ENCODE measurements around the gene SNTA1. TPM values are rescaled to one million over a fixed set of nuclear protein-coding genes. Genes with fewer than 3 reads are reported as not detected.

SNTA1 gene
- polyA plus RNA-seq, 3 donors = 0.56 to 0.93 (median 0.63) TPM

DNA sequence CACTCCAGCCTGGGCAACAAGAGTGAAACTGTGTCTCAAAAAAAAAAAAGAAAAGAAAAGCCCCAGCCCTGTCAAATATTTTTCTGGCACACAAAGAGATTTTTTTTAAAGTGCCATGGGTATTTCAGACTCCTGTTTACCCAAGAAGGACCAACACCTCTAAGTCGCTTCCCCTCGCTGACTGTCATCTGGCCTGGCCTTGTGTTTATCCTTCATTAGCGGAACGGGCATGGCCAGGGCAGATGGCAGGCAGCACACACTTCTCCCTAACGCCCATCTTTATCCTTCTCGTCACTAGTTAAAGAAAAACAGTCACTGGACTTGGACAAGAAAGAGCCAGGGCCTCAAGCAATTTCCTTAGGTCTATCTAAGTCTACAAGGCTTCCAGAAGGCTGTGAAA, 39.0 kb upstream of the SNTA1 start:
- Histone ChIP-seq H3K4me2 (replicated peaks; ENCODE audit: extremely low read depth, low read length, poor library complexity, severe bottlenecking) (no peak overlapping the region), H3K79me2 (ENCODE audit: insufficient read depth, low read length) (no peaks in the 10 kb centered on the region), H3K9me3 (replicated peaks in 1 of 2; ENCODE audit: control insufficient read depth in 1 of 2, insufficient read depth in 1 of 2, low read length in 2 of 2) (no peaks in the 10 kb centered on the region), H2AFZ (ENCODE audit: insufficient read depth, low read depth, low read length, poor library complexity, severe bottlenecking) (no peak overlapping the region), H3K4me1 (ENCODE audit: control insufficient read depth in 1 of 2, insufficient read depth in 2 of 2, low read length in 2 of 2) (no peaks in the 10 kb centered on the region), H3K9ac (ENCODE audit: insufficient read depth, low read length, poor library complexity, severe bottlenecking) (no peak overlapping the region), H3K27ac (ENCODE audit: low read depth in 1 of 2, low read length in 2 of 2) (no peak overlapping the region), H3K27me3 (ENCODE audit: control insufficient read depth in 2 of 2, insufficient read depth in 2 of 2, low read length in 2 of 2) (no peaks in the 10 kb centered on the region), H4K20me1 (ENCODE audit: insufficient read depth, low read length) (no peaks in the 10 kb centered on the region), H3K4me3 (replicated peaks in 1 of 3; ENCODE audit: low read depth in 2 of 3, low read length in 3 of 3) (no peak overlapping the region), H3K36me3 (replicated peaks in 1 of 2; ENCODE audit: control insufficient read depth in 1 of 2, insufficient read depth in 2 of 2, low read length in 2 of 2) (no peaks in the 10 kb centered on the region)
- H3K36me3 Mint-ChIP-seq = no peaks in the 10 kb centered on the region
- intact Hi-C loops (cut with micrococcal nuclease) = loop anchor here (10.0 kb wide), 1 partner anchor 182 kb away; the partner anchor contains the start of genes ACTL10 (in 2 of the 2) and C20orf144 (in 2 of the 2)
- peaks cover 3% of the 10 kb centered on the region for H3K4me1 Mint-ChIP-seq
- no peak overlapping the region for H3K27ac Mint-ChIP-seq
- DNase-seq = no peak
- H3K4me3 Mint-ChIP-seq = no peak overlapping the region
- 93% methylated on average over 5 of the region's 6 CpGs for WGBS (ENCODE audit: insufficient coverage)
- TF ChIP-seq, protein P1, sequence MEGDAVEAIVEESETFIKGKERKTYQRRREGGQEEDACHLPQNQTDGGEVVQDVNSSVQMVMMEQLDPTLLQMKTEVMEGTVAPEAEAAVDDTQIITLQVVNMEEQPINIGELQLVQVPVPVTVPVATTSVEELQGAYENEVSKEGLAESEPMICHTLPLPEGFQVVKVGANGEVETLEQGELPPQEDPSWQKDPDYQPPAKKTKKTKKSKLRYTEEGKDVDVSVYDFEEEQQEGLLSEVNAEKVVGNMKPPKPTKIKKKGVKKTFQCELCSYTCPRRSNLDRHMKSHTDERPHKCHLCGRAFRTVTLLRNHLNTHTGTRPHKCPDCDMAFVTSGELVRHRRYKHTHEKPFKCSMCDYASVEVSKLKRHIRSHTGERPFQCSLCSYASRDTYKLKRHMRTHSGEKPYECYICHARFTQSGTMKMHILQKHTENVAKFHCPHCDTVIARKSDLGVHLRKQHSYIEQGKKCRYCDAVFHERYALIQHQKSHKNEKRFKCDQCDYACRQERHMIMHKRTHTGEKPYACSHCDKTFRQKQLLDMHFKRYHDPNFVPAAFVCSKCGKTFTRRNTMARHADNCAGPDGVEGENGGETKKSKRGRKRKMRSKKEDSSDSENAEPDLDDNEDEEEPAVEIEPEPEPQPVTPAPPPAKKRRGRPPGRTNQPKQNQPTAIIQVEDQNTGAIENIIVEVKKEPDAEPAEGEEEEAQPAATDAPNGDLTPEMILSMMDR (IDR thresholded peaks at IDR 0.05) = no peak
- peaks cover 0 to 4% (median 0%) of the 10 kb centered on the region in 3 donors for H3K27me3 Mint-ChIP-seq (ENCODE audit: low read depth in 3 of 3)
- peaks cover 0 to 3% (median 0%) of the 10 kb centered on the region in 7 donors for H3K9me3 Mint-ChIP-seq

DNA sequence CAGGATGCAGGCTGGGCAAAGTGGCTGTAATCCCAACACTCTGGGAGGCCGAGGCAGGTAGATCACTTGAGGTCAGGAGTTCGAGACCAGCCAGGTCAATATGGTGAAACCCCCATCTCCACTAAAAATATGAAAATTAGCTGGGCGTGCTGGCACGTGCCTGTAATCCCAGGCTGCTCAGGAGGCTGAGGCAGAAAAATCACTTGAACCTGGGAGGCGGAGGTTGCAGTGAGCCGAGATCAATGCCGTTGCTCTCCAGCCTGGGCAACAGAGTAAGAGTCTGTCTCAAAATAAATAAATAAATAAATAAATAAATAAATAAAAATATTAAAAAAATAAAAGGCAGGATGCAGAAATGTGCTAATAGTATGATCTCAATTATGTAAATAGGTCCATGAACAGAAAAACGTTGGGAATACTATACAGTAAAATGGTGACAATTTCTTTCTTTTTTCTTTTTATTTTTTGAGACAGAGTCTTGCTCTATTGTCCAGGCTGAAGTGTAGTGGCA, 37.9 kb upstream of the SNTA1 start:
- H3K9me3 Mint-ChIP-seq = peaks cover 0 to 3% (median 0%) of the 10 kb centered on the region in 7 donors

More for the DNA sequence above, 37.9 kb upstream of the SNTA1 start:
- H4K20me1 ChIP-seq (ENCODE audit: insufficient read depth, low read length) = no peaks in the 10 kb centered on the region
- no peak overlapping the region for H3K4me2 ChIP-seq (replicated peaks; ENCODE audit: extremely low read depth, low read length, poor library complexity, severe bottlenecking)
- Mint-ChIP-seq H3K4me1 (no peaks in the 10 kb centered on the region), H3K27ac (no peak overlapping the region), H3K4me3 (no peak overlapping the region), H3K36me3 (no peaks in the 10 kb centered on the region), H3K27me3 (ENCODE audit: low read depth in 3 of 3) (peaks cover 0 to 4% (median 0%) of the 10 kb centered on the region in 3 donors)
- H3K79me2 ChIP-seq (ENCODE audit: insufficient read depth, low read length) = no peaks in the 10 kb centered on the region
- H3K36me3 ChIP-seq (replicated peaks in 1 of 2; ENCODE audit: control insufficient read depth in 1 of 2, insufficient read depth in 2 of 2, low read length in 2 of 2) = no peaks in the 10 kb centered on the region
- TF ChIP-seq, protein P1 (IDR thresholded peaks at IDR 0.05) = no peak
- no peak for DNase-seq
- H3K27me3 ChIP-seq (ENCODE audit: control insufficient read depth in 2 of 2, insufficient read depth in 2 of 2, low read length in 2 of 2) = no peaks in the 10 kb centered on the region
- no peak overlapping the region for H3K9ac ChIP-seq (ENCODE audit: insufficient read depth, low read length, poor library complexity, severe bottlenecking)
- WGBS (ENCODE audit: insufficient coverage) = no CpG with 5 or more reads among the region's 8 CpGs
- no peaks in the 10 kb centered on the region for H3K9me3 ChIP-seq (replicated peaks in 1 of 2; ENCODE audit: control insufficient read depth in 1 of 2, insufficient read depth in 1 of 2, low read length in 2 of 2)
- no peak overlapping the region for H3K4me3 ChIP-seq (replicated peaks in 1 of 3; ENCODE audit: low read depth in 2 of 3, low read length in 3 of 3)
- no peak overlapping the region for H3K27ac ChIP-seq (ENCODE audit: low read depth in 1 of 2, low read length in 2 of 2)
- H2AFZ ChIP-seq (ENCODE audit: insufficient read depth, low read depth, low read length, poor library complexity, severe bottlenecking) = no peak overlapping the region
- intact Hi-C loops (cut with micrococcal nuclease) = loop anchor here (10.0 kb wide), 1 partner anchor 183 kb away; the partner anchor contains the start of genes ACTL10 (in 2 of the 2) and C20orf144 (in 2 of the 2)
- H3K4me1 ChIP-seq (ENCODE audit: control insufficient read depth in 1 of 2, insufficient read depth in 2 of 2, low read length in 2 of 2) = no peaks in the 10 kb centered on the region

All from CD14-positive monocyte (primary cell).